SKM-1 treated with dmso at 0.1 percent for 144 hours (cell line): ENCODE measurements around the gene RASA2.
"Not testable (repeated sequence)": the region's sequence is repeated elsewhere in the genome, so short reads cannot be mapped to it uniquely, and the experiment has no call there.

Source experiments
- DNase-seq: peaks from one replicate; lab custom pipeline; 2025; ENCODE audit not compliant: unreplicated experiment; lab: John Stamatoyannopoulos, UW

Gene RASA2

GRCh38 chr3:141575879-141576743 is 89.3 kb downstream of the RASA2 start:
- DNase-seq: peak; percentile 32

GRCh38 chr3:141576744-141577052 is 89.9 kb downstream of the RASA2 start:
- no peak for DNase-seq

- no peak for DNase-seq
Observed at GRCh38 chr3:141578202-141578973, 91.6 kb downstream of the RASA2 start.

- no peak for DNase-seq
Observed at GRCh38 chr3:141594357-141594756, 107.5 kb downstream of the RASA2 start.

GRCh38 chr3:141597931-141598330 is 111.1 kb downstream of the RASA2 start:
- DNase-seq: no peak

- DNase-seq: no peak
Observed at GRCh38 chr3:141600331-141600730, 113.5 kb downstream of the RASA2 start.

GRCh38 chr3:141602706-141603105 is 115.9 kb downstream of the RASA2 start:
- no peak for DNase-seq

GRCh38 chr3:141603473-141604035 is 116.7 kb downstream of the RASA2 start:
- DNase-seq: no peak

- no peak for DNase-seq
Observed at GRCh38 chr3:141605883-141606282, 119.1 kb downstream of the RASA2 start.

- DNase-seq: no peak
Observed at GRCh38 chr3:141608438-141608837, 121.6 kb downstream of the RASA2 start.

GRCh38 chr3:141610939-141611338 is 124.1 kb downstream of the RASA2 start:
- DNase-seq: no peak

- no peak for DNase-seq
Observed at GRCh38 chr3:141618103-141618910, 131.5 kb downstream of the RASA2 start.

GRCh38 chr3:141618938-141619337 is 132.1 kb downstream of the RASA2 start:
- no peak for DNase-seq

GRCh38 chr3:141619450-141619849 is 132.6 kb downstream of the RASA2 start:
- no peak for DNase-seq

GRCh38 chr3:141623691-141624090 is 136.9 kb downstream of the RASA2 start:
- DNase-seq: no peak

- no peak for DNase-seq
Observed at GRCh38 chr3:141625506-141625905, 138.7 kb downstream of the RASA2 start.

GRCh38 chr3:141628334-141628733 is 141.5 kb downstream of the RASA2 start:
- not testable (repeated sequence) for DNase-seq

- DNase-seq: not testable (repeated sequence)
Observed at GRCh38 chr3:141628868-141629441, 142.1 kb downstream of the RASA2 start.

GRCh38 chr3:141629976-141630375 is 143.1 kb downstream of the RASA2 start:
- no peak for DNase-seq

GRCh38 chr3:141632779-141633374 is 146.1 kb downstream of the RASA2 start:
- no peak for DNase-seq
